Lower lobe of right lung (tissue), 2 donors: ENCODE measurements around the gene SPOPL. TPM values are rescaled to one million over a fixed set of nuclear protein-coding genes. Genes with fewer than 3 reads are reported as not detected.
"Not testable (repeated sequence)": the region's sequence is repeated elsewhere in the genome, so short reads cannot be mapped to it uniquely, and the experiment has no call there.

Source experiments
- ATAC-seq, 2 donors: fragments of 200-7000 bp; cut with Tn5 transposase; one replicate each; pipeline ENCODE4 v1.9.1; 2020 to 2022; ENCODE audit warnings: mild to moderate bottlenecking in 2 of 2, moderate library complexity in 2 of 2
- DNase-seq: peaks from one replicate; pipeline ENCODE4 v3.0.0-alpha.2; 2020
- H3K27ac ChIP-seq: fragments of 200-600 bp; one replicate; pipeline ENCODE4 v1.8.0; 2022
- H3K27me3 ChIP-seq: fragments of 200-600 bp; one replicate; pipeline ENCODE4 v1.8.0; 2022; ENCODE audit warnings: low read depth
- H3K36me3 ChIP-seq: fragments of 200-600 bp; one replicate; pipeline ENCODE4 v1.8.0; 2022; ENCODE audit warnings: mild to moderate bottlenecking
- H3K4me1 ChIP-seq: fragments of 200-600 bp; one replicate; pipeline ENCODE4 v1.8.0; 2022
- H3K4me3 ChIP-seq: fragments of 200-600 bp; one replicate; pipeline ENCODE4 v1.8.0; 2022; ENCODE audit warnings: mild to moderate bottlenecking
- H3K9me3 ChIP-seq: fragments of 200-600 bp; one replicate; pipeline ENCODE4 v1.8.0; 2022
- intact Hi-C: fragments of 100-400 bp; cut with DNase I; formaldehyde crosslinking; loops from one replicate; pipeline ENCODE4 v1.11.0; 2022
- total RNA-seq: library from RNA; stranded (reverse); fragmentation: NEBNext Ultra II Directional; extraction: Animal tissue kit (Norgen Biotek cat#: 25700); gene quantifications from one replicate; pipeline ENCODE4 v1.2.1, GENCODE V29; 2021
- TF ChIP-seq, protein P1 (sequence below): fragments of 200-600 bp; IDR thresholded peaks from one replicate; pipeline ENCODE4 v1.8.0; 2022; ENCODE audit warnings: antibody characterized with exemption, mild to moderate bottlenecking
- donor health status: DM: no; HTN: yes; CAD: no; lungs with severe emphysema.

Gene SPOPL
- total RNA-seq, 1 donor from 2014 or later = 34.2 TPM

DNA sequence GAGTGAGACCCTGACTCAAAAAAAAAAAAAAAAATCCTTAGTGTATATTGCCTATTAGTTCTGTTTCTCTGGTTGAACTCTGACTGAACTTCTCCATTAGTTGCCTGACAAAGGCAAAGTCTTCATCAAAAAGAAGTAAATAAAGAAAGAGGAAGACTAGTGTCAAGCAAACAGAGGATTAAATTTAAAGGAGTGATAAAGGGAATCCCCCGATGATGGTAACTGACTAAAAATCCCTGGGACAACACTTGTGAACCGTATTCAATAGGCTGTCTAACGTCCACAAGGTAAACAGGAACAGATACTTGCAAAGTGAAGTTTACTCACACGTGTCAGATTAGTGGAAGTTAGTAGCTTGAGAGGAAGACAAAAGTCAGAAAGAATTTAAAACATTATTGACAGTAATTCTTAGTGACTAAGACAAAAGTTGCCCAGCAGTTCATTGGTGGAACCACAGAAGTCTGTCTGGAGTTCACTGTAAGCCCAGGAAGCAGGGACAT, 26.2 kb upstream of the SPOPL start:
- Histone ChIP-seq H3K9me3 (no peaks in the 10 kb centered on the region), H3K4me1 (peaks cover 9% of the 10 kb centered on the region), H3K4me3 (no peak overlapping the region), H3K36me3 (no peaks in the 10 kb centered on the region), H3K27ac (no peak overlapping the region), H3K27me3 (no peaks in the 10 kb centered on the region)
- TF ChIP-seq, protein P1, sequence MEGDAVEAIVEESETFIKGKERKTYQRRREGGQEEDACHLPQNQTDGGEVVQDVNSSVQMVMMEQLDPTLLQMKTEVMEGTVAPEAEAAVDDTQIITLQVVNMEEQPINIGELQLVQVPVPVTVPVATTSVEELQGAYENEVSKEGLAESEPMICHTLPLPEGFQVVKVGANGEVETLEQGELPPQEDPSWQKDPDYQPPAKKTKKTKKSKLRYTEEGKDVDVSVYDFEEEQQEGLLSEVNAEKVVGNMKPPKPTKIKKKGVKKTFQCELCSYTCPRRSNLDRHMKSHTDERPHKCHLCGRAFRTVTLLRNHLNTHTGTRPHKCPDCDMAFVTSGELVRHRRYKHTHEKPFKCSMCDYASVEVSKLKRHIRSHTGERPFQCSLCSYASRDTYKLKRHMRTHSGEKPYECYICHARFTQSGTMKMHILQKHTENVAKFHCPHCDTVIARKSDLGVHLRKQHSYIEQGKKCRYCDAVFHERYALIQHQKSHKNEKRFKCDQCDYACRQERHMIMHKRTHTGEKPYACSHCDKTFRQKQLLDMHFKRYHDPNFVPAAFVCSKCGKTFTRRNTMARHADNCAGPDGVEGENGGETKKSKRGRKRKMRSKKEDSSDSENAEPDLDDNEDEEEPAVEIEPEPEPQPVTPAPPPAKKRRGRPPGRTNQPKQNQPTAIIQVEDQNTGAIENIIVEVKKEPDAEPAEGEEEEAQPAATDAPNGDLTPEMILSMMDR = no peak
- ATAC-seq = no peak
- DNase-seq = no peak
- intact Hi-C loops = no loop called here

DNA sequence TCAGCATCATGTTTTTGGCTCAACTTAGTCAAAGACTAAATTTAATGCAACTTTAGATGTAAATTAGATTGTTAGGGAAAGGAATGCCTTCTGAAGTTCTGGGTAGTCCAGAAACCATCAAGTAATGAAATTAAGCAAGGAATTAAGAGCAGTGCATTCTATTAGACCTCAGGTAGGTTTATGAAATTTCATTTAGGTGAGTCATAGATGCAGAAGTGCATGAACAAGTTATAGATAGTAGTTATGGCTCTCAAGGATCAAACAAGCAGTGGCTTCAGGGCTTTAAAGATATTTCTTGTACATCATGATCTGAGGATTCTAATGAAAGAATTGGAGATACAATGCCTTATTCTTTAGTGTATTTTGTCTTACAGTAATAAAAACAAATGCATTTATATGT, 25.4 kb upstream of the SPOPL start:
- Histone ChIP-seq H3K4me3 (no peak overlapping the region), H3K4me1 (peaks cover 9% of the 10 kb centered on the region), H3K36me3 (no peaks in the 10 kb centered on the region), H3K27ac (no peak overlapping the region), H3K9me3 (no peaks in the 10 kb centered on the region), H3K27me3 (no peaks in the 10 kb centered on the region)
- TF ChIP-seq, protein P1 = no peak
- no peak for DNase-seq
- intact Hi-C loops = no loop called here
- no peak for ATAC-seq

DNA sequence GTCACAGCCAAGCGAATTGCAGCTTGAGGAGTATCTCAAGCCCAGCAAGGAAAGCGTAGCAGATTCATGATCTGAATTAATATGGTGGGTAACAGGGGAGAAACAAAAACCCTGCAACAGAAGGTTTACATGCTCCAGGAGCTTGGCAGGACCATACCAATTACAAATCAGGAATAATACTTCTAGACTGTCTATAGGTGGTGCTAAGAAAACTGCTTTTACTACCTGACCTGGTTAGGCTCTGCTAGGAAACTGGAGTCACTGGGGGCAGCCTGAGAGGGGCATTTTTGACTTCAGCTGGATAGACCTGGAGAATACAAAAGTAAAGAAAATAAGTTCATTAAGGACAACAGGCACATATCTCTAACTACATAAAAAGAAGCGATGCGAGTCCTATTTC, 24.6 kb upstream of the SPOPL start:
- Histone ChIP-seq H3K36me3 (no peaks in the 10 kb centered on the region), H3K4me1 (peaks cover 9% of the 10 kb centered on the region), H3K27me3 (no peaks in the 10 kb centered on the region), H3K9me3 (no peaks in the 10 kb centered on the region), H3K4me3 (no peak overlapping the region), H3K27ac (no peak overlapping the region)
- DNase-seq (no peak), ATAC-seq (no peak)
- intact Hi-C loops = no loop called here
- TF ChIP-seq, protein P1 = no peak

DNA sequence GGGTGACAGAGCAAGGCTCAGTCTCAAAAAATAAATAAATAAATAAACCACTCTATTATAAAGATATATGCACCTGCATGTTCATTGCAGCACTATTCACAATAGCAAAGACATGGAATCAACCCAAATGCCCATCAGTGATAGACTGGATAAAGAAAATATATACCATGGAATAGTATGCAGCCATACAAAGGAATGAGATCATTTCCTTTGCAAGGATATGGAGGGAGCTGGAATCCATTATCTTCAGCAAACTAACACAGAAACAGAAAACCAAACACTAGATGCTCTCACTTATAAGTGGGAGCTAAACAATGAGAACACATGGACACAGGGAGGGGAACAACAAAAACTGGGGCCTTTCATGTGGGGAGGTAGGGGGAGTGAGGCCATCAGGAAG, 18.8 kb upstream of the SPOPL start:
- H3K4me3 ChIP-seq, DNase-seq, H3K4me1 ChIP-seq, ATAC-seq, intact Hi-C loops, H3K36me3 ChIP-seq, H3K27ac ChIP-seq, H3K9me3 ChIP-seq, H3K27me3 ChIP-seq: not testable (repeated sequence)

DNA sequence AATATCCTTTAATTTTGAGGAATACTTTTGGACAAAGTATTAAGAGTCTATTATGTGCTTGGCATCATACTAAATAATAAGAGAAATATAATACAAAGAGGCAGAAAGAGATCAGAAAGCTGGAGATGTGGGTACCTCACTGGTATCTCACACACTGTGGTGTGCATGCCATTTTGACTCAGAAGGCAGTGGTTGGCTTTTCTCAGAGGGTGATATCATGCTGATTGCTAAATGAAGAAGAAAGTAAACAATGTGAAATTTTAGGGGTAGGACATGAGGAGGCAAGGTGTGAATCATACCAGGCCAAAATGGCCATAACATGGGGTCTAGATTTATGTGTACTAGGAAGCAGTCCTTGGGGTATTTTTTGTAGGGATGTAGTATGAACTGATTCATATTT, 16.6 kb upstream of the SPOPL start:
- H3K36me3 ChIP-seq = no peaks in the 10 kb centered on the region
- no peaks in the 10 kb centered on the region for H3K27me3 ChIP-seq
- no peaks in the 10 kb centered on the region for H3K9me3 ChIP-seq
- intact Hi-C loops = no loop called here
- no peak overlapping the region for H3K4me3 ChIP-seq
- ATAC-seq (no peak), DNase-seq (no peak)
- no peak overlapping the region for H3K27ac ChIP-seq
- TF ChIP-seq, protein P1 = no peak
- no peaks in the 10 kb centered on the region for H3K4me1 ChIP-seq

DNA sequence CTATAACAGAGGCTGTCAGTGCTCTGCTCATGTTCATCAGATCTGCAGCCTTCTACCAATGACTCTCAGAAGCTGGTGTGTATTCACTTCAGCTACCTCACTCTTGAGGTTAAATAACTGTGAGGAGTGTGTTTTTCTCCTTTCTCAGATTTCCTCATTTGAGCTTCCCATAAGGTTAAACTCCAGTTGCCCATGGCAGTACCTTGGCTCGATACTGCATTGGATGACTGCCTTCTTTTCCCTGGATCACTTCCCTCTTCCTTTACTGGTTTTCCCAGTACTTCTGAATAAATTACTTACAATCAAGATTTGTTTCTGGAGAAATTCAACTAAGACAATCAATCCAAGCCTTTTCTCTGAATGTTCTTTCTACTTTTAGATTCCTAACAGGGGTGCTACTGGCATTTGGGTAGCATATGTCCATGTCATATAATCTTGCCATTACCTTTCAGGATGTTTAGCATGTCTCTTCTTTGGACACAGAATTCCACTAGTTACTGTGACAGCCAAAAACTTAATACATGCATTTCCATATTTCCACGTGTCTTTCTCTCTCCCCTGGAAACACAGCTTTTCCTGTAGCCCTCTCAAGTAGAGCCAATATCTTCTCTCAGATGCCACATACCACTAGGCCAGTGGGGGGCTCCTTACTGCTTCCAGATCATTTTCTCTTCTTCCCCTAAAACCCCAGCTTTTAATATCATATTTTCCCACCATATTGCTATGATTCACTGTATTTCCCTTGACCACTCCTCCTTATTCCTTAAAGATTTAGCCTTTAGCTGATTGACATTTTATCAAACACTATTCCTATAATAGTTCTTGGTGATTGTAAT, 15.0 kb upstream of the SPOPL start:
- Histone ChIP-seq H3K27me3 (no peaks in the 10 kb centered on the region), H3K4me3 (no peak overlapping the region), H3K4me1 (no peaks in the 10 kb centered on the region), H3K9me3 (no peaks in the 10 kb centered on the region), H3K36me3 (no peaks in the 10 kb centered on the region), H3K27ac (no peak overlapping the region)
- TF ChIP-seq, protein P1 = no peak
- DNase-seq = no peak
- intact Hi-C loops = no loop called here
- ATAC-seq = no peak
